Cardiac fibroblast (primary cell): Measurements from ENCODE around the gene MRAP2.
A peak's percentile ranks its signal among the peaks of the same experiment; 100 is the strongest.
"Not testable (repeated sequence)": the region's sequence is repeated elsewhere in the genome, so short reads cannot be mapped to it uniquely, and the experiment has no call there.

Source experiments
- DNase-seq, 2 donors: peaks; one replicate each; pipeline versions ENCODE4 v3.0.0 to v3.0.0-alpha.2; 2010; ENCODE audit warnings: low read depth in 2 of 2
- H3K4me3 ChIP-seq, 2 donors: replicated peaks in 1 of 2; 1 replicate in 1 of 2; 2 replicates in 1 of 2; pipeline ENCODE4 v1.5.1; 2011; ENCODE audit warnings: low read depth in 2 of 2, low read length in 2 of 2, mild to moderate bottlenecking in 2 of 2, moderate library complexity in 1 of 2
- CTCF ChIP-seq: IDR thresholded peaks from one replicate; pipeline ENCODE4 v1.5.1; 2011; ENCODE audit warnings: low read depth, mild to moderate bottlenecking, low read length, inconsistent platforms

MRAP2 gene

GRCh38 chr6:84027340-84028181 lies 6.0 kb upstream of the MRAP2 start:
- no peak overlapping the region for H3K4me3 ChIP-seq
- no peak for TF ChIP-seq CTCF
- DNase-seq = peak in 1 of 2 donors; percentile 73

DNA sequence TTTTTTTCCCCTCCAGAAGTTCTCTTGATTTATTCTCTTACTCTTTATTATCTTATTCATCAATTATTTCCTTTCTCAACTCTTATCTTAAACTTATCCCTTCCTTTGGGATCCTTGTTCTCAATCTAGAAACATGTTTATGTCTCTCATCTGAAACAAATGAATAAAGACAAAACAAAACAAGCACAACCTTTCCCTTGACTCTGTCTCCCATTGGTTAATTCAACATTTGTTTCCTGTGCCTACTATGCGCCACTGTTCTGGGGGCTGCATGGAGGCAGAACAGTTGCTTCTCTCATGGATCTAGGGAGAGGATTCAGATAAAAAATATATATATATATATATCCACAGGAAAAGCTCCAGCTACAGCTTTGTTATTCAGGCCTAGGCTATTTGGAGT lies 5.2 kb upstream of the MRAP2 start:
- TF ChIP-seq CTCF = no peak
- H3K4me3 ChIP-seq = no peak overlapping the region
- DNase-seq = no peak

DNA sequence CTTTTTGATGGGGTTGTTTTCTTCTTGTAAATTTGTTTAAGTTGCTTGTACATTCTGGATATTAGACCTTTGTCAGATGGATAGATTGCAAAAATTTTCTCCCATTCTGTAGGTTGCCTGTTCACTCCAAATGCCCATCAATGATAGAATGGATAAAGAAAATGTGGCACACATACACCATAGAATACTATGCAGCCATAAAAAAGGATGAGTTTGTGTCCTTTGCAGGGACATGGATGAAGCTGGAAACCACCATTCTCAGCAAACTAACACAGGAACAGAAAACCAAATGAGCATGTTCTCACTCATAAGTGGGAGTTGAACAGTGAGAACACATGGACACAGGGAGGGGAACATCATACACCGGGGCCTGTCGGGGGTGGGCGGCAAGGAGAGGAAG lies 1.6 kb upstream of the MRAP2 start:
- DNase-seq, H3K4me3 ChIP-seq: not testable (repeated sequence)

- TF ChIP-seq CTCF = no peak
These were observed 1.9 kb downstream of the MRAP2 start for GRCh38 chr6:84035484-84035883.

DNA sequence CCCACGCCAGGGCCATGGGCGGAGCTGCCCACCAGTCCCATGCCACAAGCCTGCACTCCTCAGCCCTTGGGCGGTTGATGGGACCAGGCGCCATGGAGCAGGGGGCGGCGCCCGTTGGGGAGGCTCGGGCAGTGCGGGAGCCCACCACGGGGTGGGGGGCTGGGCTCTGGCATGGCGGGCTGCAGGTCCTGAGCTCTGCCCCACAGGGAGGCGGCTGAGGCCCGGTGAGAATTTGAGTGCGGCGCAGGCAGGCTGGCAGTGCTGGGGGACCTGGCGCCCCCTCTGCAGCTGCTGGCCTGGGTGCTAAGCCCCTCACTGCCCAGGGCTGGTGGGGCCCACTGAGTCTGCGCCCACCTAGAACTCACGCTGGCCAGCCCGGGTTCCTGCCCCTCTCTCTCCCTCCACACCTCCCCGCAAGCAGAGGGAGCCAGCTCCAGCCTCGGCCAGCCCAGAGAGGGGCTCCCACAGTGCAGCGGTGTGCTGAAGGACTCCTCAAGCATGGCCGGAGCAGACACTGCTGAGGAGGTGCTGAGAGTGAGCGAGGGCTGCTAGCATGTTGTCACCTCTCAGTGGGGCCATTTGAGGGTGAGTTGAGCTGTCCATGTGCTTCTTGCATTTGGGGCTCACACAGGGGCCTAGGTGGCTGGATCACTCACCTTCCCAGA lies 4.0 kb downstream of the MRAP2 start:
- TF ChIP-seq CTCF = no peak
- no peak overlapping the region for H3K4me3 ChIP-seq
- DNase-seq = no peak

More at GRCh38 chr6:84035484-84035883, 1.9 kb downstream of the MRAP2 start:
- H3K4me3 ChIP-seq = no peak overlapping the region
- DNase-seq = no peak

DNA sequence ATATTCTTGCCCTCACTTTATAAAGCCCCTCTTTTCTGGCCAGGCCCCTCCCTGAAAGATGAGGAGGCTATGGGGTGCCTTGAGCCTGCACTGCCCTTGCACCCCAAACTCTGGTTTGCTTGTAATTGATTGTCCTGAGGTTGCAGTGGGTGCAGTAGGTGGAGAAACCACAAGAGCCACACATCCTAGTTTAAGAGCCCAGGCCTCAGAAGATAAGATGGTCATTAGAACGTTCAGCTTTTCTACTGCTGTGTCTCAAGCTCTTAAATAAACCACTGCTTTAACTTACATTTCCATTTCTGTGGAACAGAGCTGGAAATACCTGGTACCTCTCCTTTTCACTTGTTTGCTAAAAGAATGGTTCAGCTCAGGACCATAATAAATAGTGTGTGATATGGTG lies 9.0 kb downstream of the MRAP2 start:
- no peak for TF ChIP-seq CTCF
- no peak overlapping the region for H3K4me3 ChIP-seq
- DNase-seq = no peak

- DNase-seq = no peak
These were observed 10.0 kb downstream of the MRAP2 start for GRCh38 chr6:84043555-84043954.

More at GRCh38 chr6:84043555-84043954, 10.0 kb downstream of the MRAP2 start:
- no peak for TF ChIP-seq CTCF
- H3K4me3 ChIP-seq = no peak overlapping the region
